HG03432 (cell line): ENCODE data around the gene CALCOCO1.

Experiments used
- ATAC-seq: cut with Tn5 transposase; IDR thresholded peaks from one replicate; pipeline ENCODE4 v1.9.1; 2021; ENCODE audit warnings: mild to moderate bottlenecking, moderate library complexity; ENCODE audit not compliant: unreplicated experiment

Gene CALCOCO1

DNA sequence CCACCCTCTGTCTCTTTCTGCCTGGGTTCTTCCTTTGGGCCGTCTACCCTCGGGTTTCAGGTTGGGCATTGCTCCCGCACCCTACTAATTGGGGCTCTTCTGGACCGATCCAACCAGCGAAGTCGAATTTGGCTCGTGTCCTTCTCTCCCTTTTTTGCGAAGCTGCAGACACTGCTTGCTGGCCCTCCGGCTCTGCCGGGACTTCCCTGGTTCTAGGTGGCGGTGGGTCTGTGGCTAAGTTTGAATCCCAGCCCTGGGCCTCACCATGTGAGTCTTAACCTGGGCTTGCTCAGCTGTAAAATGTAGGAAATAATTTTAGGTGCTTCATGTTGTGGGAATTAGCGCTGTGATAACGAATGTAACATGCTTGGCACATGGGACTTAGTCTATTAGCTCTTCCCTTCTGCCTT lies 24.9 kb upstream of the CALCOCO1 start:
- ATAC-seq, result no peak

DNA sequence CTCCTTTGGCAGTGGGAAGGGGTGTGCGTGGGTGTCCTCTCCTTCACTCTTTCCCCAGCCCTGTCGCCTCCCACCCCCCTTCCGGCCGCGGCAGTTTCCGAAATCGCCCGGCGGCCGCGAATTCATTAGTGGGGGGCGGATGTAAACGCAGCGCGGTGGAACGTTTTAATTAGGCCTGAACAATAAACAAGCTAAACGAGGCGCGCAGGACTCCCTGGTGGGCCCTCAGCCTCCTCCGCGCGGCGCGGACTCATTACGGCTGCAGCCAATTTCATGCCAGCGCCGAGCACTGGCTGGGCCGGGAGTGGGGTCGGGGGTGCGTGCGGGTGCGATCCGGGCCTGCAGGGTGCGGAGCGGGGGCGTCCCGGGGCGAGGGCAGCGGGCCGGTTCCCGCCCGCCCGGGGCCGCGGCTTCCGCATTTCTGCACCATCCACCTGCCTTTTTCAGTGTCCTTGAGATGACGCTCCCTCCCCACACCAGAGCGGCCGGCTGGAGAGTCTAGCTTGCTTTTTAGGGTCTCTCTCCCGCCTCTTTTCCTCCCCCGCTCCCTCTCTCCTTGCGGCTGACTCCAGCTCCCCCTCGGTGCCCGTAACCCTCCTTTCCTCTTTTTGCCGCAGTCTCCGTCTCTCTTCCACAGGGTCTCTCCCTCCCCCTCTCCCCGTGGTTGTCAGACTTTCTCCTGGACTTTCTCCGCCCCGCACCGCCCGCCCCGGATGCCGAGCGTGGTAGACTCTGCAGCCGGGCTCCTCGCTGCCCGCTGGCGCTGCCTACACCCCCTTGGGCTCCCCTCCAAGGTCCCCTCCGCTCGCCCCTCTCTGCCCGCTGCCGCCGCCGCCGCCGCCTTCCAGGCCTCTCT lies 24.3 kb upstream of the CALCOCO1 start, which contains the start of gene CISTR:
Gene CISTR, minus strand, starts transcription at position 644 of the 856 bp plus-strand sequence.
- peak; percentile 37 for ATAC-seq

GRCh38 chr12:53750812-53751335 lies 23.6 kb upstream of the CALCOCO1 start:
- ATAC-seq, result peak; percentile 40

DNA sequence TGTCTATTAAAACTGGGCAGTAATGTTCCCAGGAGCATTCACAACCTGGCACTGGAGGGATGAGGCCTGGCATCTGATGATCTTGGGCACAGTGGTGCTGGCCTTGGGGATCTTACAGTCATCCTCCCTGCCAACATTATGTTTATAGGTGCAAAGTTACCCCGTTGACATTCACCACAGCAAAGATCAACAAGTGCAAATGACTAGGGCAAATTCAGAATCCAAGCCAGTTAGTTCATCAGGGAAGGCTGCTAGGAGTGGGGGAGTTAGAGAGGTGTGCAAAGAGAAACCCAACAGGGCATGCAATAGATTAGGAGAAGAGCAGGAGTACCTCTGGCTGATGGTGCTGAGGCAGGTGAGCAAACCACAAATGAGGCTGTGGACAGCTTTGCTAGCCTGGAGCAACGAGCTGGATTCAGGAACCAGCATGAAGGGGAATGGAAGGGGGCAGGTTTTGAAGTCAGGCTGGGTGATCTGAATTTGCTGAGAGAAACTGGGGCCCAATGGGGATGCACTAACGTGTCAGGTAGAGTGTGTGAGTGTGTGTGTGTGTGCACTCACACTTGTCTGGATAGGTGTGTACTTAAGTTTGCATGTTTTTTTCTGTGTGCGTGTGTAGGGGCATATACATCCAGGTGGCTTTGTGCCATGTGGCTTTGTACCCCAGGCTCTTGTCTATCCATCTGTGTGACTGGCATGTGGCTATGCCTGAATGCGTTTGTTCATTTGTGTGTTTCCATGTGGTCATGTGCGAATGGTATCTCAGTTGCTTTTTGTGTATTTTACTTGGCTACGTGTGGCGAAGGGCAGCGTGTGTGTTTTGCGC lies 22.9 kb upstream of the CALCOCO1 start:
- no peak for ATAC-seq

DNA sequence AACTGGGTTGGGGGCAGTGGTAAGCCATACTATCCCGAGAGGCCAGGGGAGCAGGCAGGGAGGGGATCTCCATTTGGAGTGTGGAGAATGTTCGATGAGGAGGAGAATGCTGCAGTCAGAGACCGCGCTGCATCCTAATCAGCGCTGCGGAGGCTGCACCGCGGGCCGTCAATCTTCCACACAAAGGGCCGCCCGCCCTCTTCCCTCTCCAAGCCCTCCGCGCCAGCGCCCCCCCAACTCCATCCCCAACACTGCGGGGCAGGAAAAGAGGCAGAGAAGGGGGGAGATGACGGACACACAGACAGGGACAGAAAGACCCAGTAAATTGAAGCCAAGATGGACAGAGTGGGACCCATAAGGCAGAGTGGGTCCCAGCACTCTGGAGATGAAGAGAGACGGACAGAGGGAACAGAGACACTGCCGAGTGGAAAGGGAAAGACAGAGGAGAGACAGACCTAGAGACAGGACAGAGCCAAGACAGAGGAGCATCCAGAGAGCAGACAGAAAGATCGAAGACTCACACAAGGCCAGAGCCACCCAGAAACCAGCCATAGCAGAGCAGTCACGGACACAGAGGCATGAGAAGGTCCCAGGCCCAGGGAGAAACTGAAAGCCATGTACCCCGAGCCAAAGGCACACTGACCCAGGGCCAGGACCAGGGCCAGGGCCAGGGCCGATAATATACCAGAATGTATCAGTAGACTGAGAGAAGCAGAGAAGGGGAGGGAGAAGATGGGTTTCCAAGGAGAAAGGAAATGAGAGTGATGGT lies 21.0 kb upstream of the CALCOCO1 start:
- no peak for ATAC-seq

DNA sequence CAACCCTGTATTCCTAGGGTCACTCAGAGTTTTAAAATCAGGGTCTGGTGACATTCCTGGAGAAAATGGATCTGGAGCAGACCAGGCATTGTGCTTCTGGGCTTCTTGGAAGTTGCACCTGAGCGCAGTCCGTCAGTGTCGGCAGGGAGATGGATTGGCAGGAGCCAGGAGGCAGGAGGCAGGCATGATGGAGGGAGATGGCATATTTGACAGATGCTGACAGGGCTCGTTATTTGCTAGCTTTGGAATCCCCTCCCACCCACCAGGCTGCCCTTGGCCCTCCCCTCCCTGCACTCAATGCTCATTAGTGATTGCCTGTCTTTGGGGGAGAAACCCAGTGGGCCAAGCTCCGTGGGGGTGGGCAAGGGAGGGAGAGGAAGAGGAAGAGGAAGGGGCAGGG lies 19.8 kb upstream of the CALCOCO1 start:
- no peak for ATAC-seq

DNA sequence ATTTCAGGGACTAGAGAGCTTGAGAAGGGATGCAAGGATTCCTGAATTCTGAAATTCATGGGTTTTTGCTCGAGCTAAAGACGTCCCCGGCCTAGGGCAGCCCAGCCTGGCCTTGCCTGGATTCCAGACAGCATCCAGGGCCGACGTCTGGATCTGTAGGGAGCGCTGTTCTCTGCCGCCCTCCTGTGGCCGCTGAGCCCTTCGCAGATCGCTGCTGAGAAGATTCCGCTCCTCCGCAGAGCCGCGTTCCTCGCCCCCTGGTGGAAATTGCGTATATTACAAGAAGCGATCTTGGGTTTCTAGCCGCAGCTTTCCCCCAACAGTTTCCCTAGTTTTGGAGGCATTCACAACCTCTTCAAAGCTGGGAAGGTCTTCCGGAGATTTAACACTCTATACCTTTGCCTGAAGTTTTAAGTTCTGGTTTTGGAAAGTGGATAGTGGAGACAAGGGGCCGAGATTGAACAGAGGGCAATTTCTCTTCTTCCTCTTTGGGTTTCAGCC lies 19.4 kb upstream of the CALCOCO1 start:
- peak; percentile 41 for ATAC-seq

DNA sequence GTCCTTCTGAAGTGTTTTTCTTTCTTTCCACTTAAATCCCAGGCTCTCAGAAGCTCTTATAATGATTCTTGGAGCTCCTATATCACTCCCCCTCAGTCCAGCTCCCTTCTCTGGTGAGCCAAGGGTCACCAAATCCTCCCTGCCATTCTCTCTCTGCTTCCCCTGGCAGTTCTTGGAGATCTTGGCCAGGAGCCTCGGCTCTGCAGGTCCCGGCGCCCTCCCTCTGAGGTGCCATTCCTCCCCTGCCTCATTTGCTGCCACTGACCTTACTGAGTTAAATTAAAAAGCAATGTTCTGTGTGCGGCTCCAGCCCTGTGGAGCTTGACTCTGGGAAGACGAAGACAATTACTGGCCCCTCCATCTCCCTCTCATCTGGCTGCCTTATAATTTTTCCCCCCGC lies 17.5 kb upstream of the CALCOCO1 start:
- ATAC-seq, result no peak

DNA sequence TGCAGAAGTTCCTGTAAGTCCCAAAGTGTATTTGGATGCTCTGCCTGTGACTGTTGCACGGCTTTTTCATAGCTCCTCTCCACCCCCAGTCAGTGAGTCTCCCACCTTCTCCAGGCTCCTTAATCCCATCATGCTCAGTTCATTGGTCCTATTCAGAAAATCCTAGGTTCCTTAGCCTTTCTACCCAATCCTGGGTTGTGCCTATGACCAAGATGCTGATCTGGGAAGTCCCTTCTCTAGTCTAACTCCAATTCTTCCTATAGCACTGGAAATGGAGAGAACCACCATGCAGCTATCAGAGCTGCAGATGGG lies 16.8 kb upstream of the CALCOCO1 start:
- no peak for ATAC-seq

DNA sequence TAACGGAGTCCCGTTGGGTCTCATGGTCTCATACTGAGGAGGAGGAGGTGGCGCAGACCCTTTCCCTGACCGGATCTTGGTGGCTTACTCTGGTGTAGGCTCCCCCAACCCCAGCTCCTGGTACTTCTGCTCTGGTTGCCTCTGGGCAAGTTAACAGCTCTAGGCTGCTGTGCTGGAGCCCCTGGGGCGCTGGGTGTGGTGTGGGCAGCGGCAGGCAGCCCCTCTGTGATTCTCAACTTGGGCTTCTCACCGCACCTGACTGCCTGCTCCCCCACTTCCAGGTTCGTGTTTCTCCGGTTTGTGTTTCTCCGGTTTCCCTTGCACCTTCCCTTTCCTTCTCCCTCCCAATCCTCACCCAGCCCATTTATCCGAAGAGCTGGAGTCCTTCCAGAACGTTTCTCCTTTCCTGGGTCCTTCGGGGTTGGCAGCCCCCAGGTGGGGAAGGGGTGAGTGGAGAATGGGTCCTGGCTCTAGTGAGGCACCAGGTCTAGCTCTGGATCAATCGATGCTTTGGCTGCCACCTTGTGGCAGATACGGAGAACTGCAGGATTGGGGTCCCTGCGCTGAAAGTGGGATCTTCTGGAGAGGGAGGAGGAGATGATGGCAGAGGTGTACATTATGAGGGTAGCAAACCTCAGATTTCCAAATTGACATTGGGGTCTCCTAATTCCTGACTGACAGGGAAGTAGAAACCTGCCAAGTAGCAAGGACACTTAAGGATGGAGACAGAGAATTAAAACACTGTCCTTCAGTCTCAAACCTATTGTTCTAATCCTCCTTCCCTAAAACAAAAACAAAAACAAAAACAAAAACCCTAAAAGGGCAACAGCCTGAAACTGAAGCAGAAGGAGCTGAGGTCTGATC lies 16.2 kb upstream of the CALCOCO1 start:
- peak; percentile 44 for ATAC-seq

- ATAC-seq, result no peak
Measured at GRCh38 chr12:53740130-53740491, 12.9 kb upstream of the CALCOCO1 start.

GRCh38 chr12:53739214-53740129 lies 12.2 kb upstream of the CALCOCO1 start:
- ATAC-seq, result no peak

- ATAC-seq, result no peak
Measured at GRCh38 chr12:53738406-53739213, 11.4 kb upstream of the CALCOCO1 start.

DNA sequence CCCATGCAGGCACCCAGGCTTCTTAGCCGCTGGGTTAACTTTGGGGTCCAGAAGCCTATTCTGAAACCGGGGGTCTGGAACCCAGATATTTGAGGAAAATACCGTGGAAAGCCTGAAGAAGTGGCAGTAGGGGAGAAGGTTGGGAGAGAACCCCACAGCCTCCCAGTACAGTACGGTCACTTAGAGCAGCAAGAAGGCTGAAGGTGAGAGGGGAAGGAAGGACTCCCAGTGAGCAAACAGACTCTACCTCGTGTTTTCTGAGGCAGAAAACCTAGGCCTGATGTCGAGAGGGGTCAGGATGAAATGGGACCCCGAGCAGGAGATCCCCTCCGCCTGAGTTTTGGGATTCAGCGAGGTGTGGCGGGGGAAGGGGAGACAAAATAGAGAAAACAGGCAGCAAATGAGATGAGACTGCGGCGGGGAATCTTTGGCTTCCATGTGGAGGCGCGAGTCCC lies 10.7 kb upstream of the CALCOCO1 start:
- ATAC-seq, result no peak

GRCh38 chr12:53737093-53737808 lies 10.0 kb upstream of the CALCOCO1 start:
- ATAC-seq, result no peak

DNA sequence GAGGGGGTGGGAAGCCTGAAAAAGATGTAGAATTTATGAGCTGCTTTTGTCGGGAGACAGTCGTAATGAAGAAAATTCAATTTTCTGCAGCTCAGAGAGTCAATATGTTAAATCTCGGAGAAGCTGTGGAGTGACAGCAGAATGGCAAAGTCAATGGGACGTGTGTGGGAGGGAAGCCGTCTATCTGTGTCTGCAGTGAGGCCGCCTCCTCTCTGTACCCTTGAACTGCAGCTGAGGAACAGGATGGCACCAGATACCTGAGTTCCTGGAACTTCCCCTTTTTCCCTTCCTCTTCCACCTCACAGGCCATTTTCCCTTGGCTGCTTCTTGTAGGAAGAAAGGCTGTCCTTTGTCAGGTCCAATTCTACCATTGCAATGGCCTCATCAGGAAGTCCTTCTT lies 9.3 kb upstream of the CALCOCO1 start:
- no peak for ATAC-seq

GRCh38 chr12:53735556-53735955 lies 8.3 kb upstream of the CALCOCO1 start:
- no peak for ATAC-seq
